HEK293 (cell line): ENCODE data around the gene APPL2.
"Not testable (repeated sequence)": the region's sequence is repeated elsewhere in the genome, so short reads cannot be mapped to it uniquely, and the experiment has no call there.

ENCODE experiments used
- CTCF ChIA-PET: fragments of 350-600 bp; formaldehyde crosslinking; extraction: SDS; loops from one replicate; lab custom pipeline; 2021; ENCODE audit warnings: antibody characterized with exemption; lab: Yijun Ruan, JAX
- POLR2A ChIA-PET: fragments of 300-600 bp; formaldehyde crosslinking; extraction: SDS; loops from one replicate; lab custom pipeline; 2020; ENCODE audit warnings: antibody characterized with exemption, inconsistent platforms; lab: Yijun Ruan, JAX
- H3K27ac ChIP-seq: fragments of 200-500 bp; sonication (Bioruptor generic); 2 replicates; pipeline ENCODE4 v1.5.1; 2014; ENCODE audit warnings: low read depth, low read length, control low read depth, inconsistent platforms; ENCODE audit errors: extremely low read depth
- H3K36me3 ChIP-seq, 2 experiments: fragments of 200-500 bp in 1 of 2; sonication (Bioruptor generic) in 1 of 2; 1 replicate in 1 of 2; 2 replicates in 1 of 2; pipeline ENCODE4 v1.5.1; 2014 to 2017; ENCODE audit warnings: inconsistent platforms in 2 of 2, low read length in 2 of 2; ENCODE audit not compliant: control insufficient read depth in 2 of 2, insufficient read depth in 1 of 2
- H3K4me1 ChIP-seq: fragments of 200-500 bp; sonication (Bioruptor generic); 2 replicates; pipeline ENCODE4 v1.5.1; 2014; ENCODE audit warnings: mild to moderate bottlenecking, low read length, inconsistent platforms; ENCODE audit not compliant: control insufficient read depth, insufficient read depth
- H3K4me3 ChIP-seq: 2 replicates; pipeline ENCODE4 v1.5.1; 2011; ENCODE audit warnings: low read depth, mild to moderate bottlenecking, control low read depth, low read length, moderate library complexity
- H3K9me3 ChIP-seq: fragments of 200-500 bp; sonication (Bioruptor generic); 2 replicates; pipeline ENCODE4 v1.5.1; 2014; ENCODE audit warnings: low read depth, low read length, inconsistent platforms; ENCODE audit not compliant: control insufficient read depth, insufficient read depth
- HOXD13 ChIP-seq: sonication (generic); formaldehyde crosslinking; IDR thresholded peaks from 2 replicates; pipeline ENCODE4 v1.8.0; 2022; ENCODE audit warnings: missing genetic modification reagents, borderline replicate concordance
- KLF16 ChIP-seq: fragments of 450-650 bp; formaldehyde crosslinking; IDR thresholded peaks from 2 replicates; pipeline ENCODE4 v1.5.1; 2017; ENCODE audit warnings: missing biosample characterization, missing genetic modification characterization
- ZBTB21 ChIP-seq: fragments of 450-650 bp; formaldehyde crosslinking; IDR thresholded peaks from 2 replicates; pipeline ENCODE4 v1.5.1; 2017; ENCODE audit warnings: missing biosample characterization, missing genetic modification characterization
- ZNF146 ChIP-seq: fragments of 450-650 bp; formaldehyde crosslinking; IDR thresholded peaks from 2 replicates; pipeline ENCODE4 v1.5.1; 2016; ENCODE audit warnings: missing biosample characterization, missing genetic modification characterization
- ZNF155 ChIP-seq: fragments of 450-650 bp; formaldehyde crosslinking; IDR thresholded peaks from 2 replicates; pipeline ENCODE4 v1.5.1; 2016; ENCODE audit warnings: missing biosample characterization, missing genetic modification characterization
- ZNF211 ChIP-seq: fragments of 450-650 bp; formaldehyde crosslinking; IDR thresholded peaks from 2 replicates; pipeline ENCODE4 v1.5.1; 2016; ENCODE audit warnings: low read depth, missing biosample characterization, missing genetic modification characterization
- ZNF23 ChIP-seq: fragments of 450-650 bp; formaldehyde crosslinking; IDR thresholded peaks from 2 replicates; pipeline ENCODE4 v1.5.1; 2016; ENCODE audit warnings: missing biosample characterization, missing genetic modification characterization, borderline replicate concordance
- ZNF354C ChIP-seq: fragments of 450-650 bp; formaldehyde crosslinking; IDR thresholded peaks from 2 replicates; pipeline ENCODE4 v1.5.1; 2016; ENCODE audit warnings: missing biosample characterization, missing genetic modification characterization, low read depth, borderline replicate concordance
- ZNF521 ChIP-seq: fragments of 450-650 bp; formaldehyde crosslinking; IDR thresholded peaks from 2 replicates; pipeline ENCODE4 v1.5.1; 2017; ENCODE audit warnings: missing biosample characterization, mild to moderate bottlenecking, missing genetic modification characterization
- ZNF530 ChIP-seq: fragments of 450-650 bp; formaldehyde crosslinking; IDR thresholded peaks from 2 replicates; pipeline ENCODE4 v1.5.1; 2016; ENCODE audit warnings: low read depth, missing biosample characterization, missing genetic modification characterization
- ZNF555 ChIP-seq: fragments of 450-650 bp; formaldehyde crosslinking; conservative IDR thresholded peaks from 2 replicates; pipeline ENCODE4 v1.5.1; 2017; ENCODE audit warnings: missing biosample characterization, mild to moderate bottlenecking, missing genetic modification characterization, inconsistent platforms
- ZNF658 ChIP-seq: fragments of 450-650 bp; formaldehyde crosslinking; IDR thresholded peaks from 2 replicates; pipeline ENCODE4; 2016; ENCODE audit warnings: missing biosample characterization, missing genetic modification characterization
- ZNF791 ChIP-seq: fragments of 450-650 bp; formaldehyde crosslinking; IDR thresholded peaks from 2 replicates; pipeline ENCODE4 v1.5.1; 2016; ENCODE audit warnings: missing biosample characterization, missing genetic modification characterization
- ZNF792 ChIP-seq: fragments of 450-650 bp; formaldehyde crosslinking; IDR thresholded peaks from 2 replicates; pipeline ENCODE4 v1.5.1; 2016; ENCODE audit warnings: missing biosample characterization, missing genetic modification characterization
- TF ChIP-seq, protein P1 (sequence below): fragments of 450-650 bp; formaldehyde crosslinking; IDR thresholded peaks from 2 replicates; pipeline ENCODE4 v1.5.1; 2016; ENCODE audit warnings: missing biosample characterization, missing genetic modification characterization
- TF ChIP-seq, protein P2 (sequence below): fragments of 450-650 bp; formaldehyde crosslinking; IDR thresholded peaks from 2 replicates; pipeline ENCODE4 v1.5.1; 2016; ENCODE audit warnings: missing biosample characterization, missing genetic modification characterization
- TF ChIP-seq, protein P3 (sequence below): fragments of 450-650 bp; formaldehyde crosslinking; IDR thresholded peaks from 2 replicates; pipeline ENCODE4 v1.5.1; 2017; ENCODE audit warnings: missing biosample characterization, missing genetic modification characterization
- TF ChIP-seq, protein P4 (sequence below): fragments of 450-650 bp; formaldehyde crosslinking; IDR thresholded peaks from 2 replicates; pipeline ENCODE4 v1.5.1; 2016; ENCODE audit warnings: missing biosample characterization, missing genetic modification characterization, low read depth
- TF ChIP-seq, protein P5 (sequence below): fragments of 450-650 bp; formaldehyde crosslinking; IDR thresholded peaks from 2 replicates; pipeline ENCODE4 v1.5.1; 2016; ENCODE audit warnings: missing biosample characterization, missing genetic modification characterization, borderline replicate concordance

The APPL2 gene

DNA sequence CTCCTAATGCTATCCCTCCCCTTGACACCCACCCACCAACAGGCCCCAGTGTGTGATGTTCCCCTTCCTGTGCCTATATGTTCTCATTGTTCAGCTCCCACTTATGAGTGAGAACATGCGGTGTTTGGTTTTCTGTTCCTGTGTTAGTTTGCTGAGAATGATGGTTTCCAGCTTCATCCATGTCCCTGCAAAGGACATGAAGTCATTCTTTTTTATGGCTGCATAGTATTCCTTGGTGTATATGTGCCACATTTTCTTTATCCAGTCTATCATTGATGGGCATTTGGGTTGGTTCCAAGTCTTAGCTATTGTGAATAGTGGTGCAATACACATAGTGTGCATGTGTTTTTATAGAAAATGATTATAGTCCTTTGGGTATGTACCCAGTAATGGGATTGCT, 56.9 kb downstream of the APPL2 start:
- TF ChIP-seq, protein P1, sequence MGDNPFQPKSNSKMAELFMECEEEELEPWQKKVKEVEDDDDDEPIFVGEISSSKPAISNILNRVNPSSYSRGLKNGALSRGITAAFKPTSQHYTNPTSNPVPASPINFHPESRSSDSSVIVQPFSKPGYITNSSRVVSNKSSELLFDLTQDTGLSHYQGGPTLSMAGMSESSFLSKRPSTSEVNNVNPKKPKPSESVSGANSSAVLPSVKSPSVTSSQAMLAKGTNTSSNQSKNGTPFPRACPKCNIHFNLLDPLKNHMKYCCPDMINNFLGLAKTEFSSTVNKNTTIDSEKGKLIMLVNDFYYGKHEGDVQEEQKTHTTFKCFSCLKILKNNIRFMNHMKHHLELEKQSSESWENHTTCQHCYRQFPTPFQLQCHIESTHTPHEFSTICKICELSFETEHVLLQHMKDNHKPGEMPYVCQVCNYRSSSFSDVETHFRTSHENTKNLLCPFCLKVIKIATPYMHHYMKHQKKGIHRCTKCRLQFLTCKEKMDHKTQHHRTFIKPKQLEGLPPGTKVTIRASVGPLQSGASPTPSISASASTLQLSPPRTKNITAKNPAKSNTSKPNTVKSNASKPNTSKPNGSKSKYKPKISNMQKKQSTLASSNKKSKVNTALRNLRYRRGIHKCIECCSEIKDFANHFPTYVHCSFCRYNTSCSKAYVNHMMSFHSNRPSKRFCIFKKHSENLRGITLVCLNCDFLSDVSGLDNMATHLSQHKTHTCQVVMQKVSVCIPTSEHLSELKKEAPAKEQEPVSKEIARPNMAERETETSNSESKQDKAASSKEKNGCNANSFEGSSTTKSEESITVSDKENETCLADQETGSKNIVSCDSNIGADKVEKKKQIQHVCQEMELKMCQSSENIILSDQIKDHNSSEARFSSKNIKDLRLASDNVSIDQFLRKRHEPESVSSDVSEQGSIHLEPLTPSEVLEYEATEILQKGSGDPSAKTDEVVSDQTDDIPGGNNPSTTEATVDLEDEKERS (tag by site-specific recombination) = 0 out of 2 replicates have a peak, but pooled peaks have one; percentile 31
- peak; percentile 96 for TF ChIP-seq ZNF146
- TF ChIP-seq, protein P2, sequence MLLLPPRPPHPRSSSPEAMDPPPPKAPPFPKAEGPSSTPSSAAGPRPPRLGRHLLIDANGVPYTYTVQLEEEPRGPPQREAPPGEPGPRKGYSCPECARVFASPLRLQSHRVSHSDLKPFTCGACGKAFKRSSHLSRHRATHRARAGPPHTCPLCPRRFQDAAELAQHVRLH (tag by site-specific recombination) = 0 out of 2 replicates have a peak, but pooled peaks have one; percentile 29
- POLR2A ChIA-PET, H3K27ac ChIP-seq, CTCF ChIA-PET, H3K4me1 ChIP-seq, H3K9me3 ChIP-seq, H3K4me3 ChIP-seq: not testable (repeated sequence)
- peaks cover 8 to 32% of the 10 kb centered on the region in 2 experiments for H3K36me3 ChIP-seq

DNA sequence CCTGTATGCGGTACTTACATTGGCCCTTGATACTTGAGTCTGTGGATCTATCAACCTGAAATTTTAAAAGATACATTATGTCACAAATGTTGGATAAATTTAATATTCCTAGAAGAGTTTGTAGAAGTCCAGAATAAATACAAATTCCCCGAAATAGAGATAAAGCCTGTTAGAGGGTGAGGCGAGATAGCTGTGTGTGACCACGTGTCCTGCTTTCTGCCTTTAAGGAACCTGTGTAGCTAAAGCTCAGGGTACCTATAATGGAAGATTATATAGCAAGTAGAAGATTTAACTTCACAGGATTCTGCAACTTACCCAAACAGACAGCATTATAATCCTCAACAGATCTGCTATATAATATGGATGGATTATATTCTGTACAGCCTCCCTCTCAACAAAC, 58.8 kb downstream of the APPL2 start:
- ChIA-PET CTCF (no interaction called here), POLR2A (no interaction called here)
- Histone ChIP-seq H3K4me1 (no peaks in the 10 kb centered on the region), H3K27ac (no peak overlapping the region), H3K36me3 (peaks cover 13 to 44% of the 10 kb centered on the region in 2 experiments)
- no peak for TF ChIP-seq ZNF354C (tag by site-specific recombination)
- TF ChIP-seq ZBTB21 (tag by site-specific recombination) = no peak
- no peak for TF ChIP-seq ZNF792
- TF ChIP-seq ZNF658 (tag by site-specific recombination) = no peak
- no peak for TF ChIP-seq ZNF791
- TF ChIP-seq KLF16 (tag by site-specific recombination) = no peak
- no peak for TF ChIP-seq ZNF530 (tag by site-specific recombination)
- no peak for TF ChIP-seq ZNF521 (tag by site-specific recombination)
- no peak for TF ChIP-seq ZNF155 (tag by site-specific recombination)
- TF ChIP-seq ZNF211 = no peak
- TF ChIP-seq, protein P3, sequence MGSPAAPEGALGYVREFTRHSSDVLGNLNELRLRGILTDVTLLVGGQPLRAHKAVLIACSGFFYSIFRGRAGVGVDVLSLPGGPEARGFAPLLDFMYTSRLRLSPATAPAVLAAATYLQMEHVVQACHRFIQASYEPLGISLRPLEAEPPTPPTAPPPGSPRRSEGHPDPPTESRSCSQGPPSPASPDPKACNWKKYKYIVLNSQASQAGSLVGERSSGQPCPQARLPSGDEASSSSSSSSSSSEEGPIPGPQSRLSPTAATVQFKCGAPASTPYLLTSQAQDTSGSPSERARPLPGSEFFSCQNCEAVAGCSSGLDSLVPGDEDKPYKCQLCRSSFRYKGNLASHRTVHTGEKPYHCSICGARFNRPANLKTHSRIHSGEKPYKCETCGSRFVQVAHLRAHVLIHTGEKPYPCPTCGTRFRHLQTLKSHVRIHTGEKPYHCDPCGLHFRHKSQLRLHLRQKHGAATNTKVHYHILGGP (tag by site-specific recombination) = no peak
- TF ChIP-seq ZNF555 (tag by site-specific recombination) = no peak
- no peak for TF ChIP-seq HOXD13 (CRISPR knock-in tag)
- TF ChIP-seq, protein P4, sequence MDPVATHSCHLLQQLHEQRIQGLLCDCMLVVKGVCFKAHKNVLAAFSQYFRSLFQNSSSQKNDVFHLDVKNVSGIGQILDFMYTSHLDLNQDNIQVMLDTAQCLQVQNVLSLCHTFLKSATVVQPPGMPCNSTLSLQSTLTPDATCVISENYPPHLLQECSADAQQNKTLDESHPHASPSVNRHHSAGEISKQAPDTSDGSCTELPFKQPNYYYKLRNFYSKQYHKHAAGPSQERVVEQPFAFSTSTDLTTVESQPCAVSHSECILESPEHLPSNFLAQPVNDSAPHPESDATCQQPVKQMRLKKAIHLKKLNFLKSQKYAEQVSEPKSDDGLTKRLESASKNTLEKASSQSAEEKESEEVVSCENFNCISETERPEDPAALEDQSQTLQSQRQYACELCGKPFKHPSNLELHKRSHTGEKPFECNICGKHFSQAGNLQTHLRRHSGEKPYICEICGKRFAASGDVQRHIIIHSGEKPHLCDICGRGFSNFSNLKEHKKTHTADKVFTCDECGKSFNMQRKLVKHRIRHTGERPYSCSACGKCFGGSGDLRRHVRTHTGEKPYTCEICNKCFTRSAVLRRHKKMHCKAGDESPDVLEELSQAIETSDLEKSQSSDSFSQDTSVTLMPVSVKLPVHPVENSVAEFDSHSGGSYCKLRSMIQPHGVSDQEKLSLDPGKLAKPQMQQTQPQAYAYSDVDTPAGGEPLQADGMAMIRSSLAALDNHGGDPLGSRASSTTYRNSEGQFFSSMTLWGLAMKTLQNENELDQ (tag by site-specific recombination) = no peak
- TF ChIP-seq ZNF23 (tag by site-specific recombination) = no peak
- TF ChIP-seq, protein P5, sequence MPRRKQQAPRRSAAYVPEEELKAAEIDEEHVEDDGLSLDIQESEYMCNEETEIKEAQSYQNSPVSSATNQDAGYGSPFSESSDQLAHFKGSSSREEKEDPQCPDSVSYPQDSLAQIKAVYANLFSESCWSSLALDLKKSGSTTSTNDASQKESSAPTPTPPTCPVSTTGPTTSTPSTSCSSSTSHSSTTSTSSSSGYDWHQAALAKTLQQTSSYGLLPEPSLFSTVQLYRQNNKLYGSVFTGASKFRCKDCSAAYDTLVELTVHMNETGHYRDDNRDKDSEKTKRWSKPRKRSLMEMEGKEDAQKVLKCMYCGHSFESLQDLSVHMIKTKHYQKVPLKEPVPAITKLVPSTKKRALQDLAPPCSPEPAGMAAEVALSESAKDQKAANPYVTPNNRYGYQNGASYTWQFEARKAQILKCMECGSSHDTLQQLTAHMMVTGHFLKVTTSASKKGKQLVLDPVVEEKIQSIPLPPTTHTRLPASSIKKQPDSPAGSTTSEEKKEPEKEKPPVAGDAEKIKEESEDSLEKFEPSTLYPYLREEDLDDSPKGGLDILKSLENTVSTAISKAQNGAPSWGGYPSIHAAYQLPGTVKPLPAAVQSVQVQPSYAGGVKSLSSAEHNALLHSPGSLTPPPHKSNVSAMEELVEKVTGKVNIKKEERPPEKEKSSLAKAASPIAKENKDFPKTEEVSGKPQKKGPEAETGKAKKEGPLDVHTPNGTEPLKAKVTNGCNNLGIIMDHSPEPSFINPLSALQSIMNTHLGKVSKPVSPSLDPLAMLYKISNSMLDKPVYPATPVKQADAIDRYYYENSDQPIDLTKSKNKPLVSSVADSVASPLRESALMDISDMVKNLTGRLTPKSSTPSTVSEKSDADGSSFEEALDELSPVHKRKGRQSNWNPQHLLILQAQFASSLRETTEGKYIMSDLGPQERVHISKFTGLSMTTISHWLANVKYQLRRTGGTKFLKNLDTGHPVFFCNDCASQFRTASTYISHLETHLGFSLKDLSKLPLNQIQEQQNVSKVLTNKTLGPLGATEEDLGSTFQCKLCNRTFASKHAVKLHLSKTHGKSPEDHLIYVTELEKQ (tag by site-specific recombination) = no peak
- TF ChIP-seq, all 188 proteins: peak for 0
- Histone ChIP-seq H3K9me3 (no peaks in the 10 kb centered on the region), H3K4me3 (no peak overlapping the region)
